Fibroblast of skin of left quadriceps (primary cell): ENCODE results near the gene ADAP2.
"Not testable (repeated sequence)": the region's sequence is repeated elsewhere in the genome, so short reads cannot be mapped to it uniquely, and the experiment has no call there.

ENCODE experiments used
- DNase-seq, 2 experiments: peaks; one replicate each; pipeline ENCODE4 v3.0.0-alpha.2; 2013; ENCODE audit warnings: low read depth in 2 of 2

ADAP2 gene

DNA sequence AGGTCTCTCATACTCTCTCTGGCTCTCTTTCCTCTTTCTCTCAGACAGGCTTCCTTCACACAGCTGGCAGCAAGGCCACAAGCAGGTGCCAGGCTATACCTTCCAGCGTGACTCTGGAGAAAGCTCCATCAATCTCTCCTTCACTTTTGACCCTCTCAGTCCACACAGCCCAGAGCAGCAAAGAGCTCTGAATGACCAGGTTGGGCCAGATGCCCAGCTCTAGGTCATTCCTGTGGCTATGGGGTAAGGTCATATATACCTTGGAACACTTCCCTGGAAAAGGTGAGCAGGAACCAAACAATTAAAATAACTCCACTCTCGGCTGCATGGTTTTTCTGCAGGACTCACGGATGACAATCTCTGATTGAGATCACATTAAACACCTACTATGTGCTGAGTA lies 8.8 kb downstream of the ADAP2 start:
- no peak for DNase-seq

DNA sequence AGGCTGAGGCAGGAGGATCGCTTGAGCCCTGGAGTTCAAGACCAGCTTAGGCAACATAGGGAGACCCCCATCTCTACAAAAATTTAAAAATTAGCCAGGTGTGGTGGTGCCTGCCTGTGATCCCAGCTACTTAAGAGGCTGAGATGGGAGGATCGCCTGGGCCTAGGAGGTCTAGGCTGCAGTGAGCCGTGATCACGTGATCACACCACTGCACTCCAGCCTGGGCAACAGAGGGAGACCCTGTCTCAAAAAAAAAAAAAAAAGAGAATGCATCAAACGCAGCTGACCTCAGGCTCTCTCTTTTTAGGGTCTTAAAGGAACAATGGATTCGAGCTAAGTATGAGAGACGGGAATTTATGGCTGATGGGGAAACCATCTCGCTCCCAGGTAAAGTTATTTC lies 9.8 kb downstream of the ADAP2 start:
- not testable (repeated sequence) for DNase-seq

DNA sequence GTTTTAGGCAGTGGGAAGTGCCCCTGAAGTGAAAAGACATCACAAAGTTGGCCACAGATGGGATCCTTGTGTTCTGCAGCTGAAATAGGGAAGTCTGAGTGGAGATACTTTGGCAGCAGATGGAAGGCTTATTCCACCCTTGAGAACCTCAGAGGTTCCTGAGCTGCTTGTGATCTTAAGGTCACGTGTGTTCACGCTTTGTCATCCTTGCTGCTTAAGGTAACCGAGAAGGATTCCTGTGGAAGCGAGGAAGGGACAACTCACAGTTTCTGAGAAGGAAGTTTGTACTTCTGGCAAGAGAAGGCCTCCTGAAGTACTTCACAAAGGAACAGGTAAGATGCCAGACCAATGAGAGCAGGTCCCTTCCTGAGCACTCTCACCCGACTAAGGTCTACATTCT lies 12.2 kb downstream of the ADAP2 start:
- no peak for DNase-seq

DNA sequence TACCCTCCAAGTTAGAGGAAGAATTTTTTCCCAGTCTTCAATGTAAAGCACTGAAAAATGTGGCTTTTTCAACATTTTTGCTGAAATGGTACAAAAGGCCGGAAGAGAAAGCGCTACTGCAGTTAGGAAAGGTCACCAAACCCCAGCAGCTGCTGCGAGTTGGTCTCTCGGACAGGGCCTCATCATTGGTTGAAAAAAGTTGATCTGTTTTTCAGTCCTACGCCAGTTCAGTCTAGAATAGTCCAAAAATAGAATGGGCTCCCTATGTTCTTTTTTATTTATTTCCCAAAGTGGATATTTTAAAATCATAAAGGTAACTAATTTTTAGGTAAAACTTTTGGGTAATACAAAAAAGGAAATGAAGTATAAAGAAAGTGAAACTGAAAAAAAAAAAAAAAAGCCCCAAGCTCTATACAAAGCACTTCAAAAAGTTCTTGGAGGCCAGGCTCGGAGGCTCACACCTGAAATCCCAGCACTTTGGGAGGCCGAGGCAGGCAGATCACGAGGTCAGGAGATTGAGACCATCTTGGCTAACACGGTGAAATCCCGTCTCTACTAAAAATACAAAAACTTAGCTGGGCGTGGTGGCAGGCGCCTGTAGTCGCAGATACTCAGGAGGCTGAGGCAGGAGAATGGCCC lies 17.4 kb downstream of the ADAP2 start:
- DNase-seq, result no peak

DNA sequence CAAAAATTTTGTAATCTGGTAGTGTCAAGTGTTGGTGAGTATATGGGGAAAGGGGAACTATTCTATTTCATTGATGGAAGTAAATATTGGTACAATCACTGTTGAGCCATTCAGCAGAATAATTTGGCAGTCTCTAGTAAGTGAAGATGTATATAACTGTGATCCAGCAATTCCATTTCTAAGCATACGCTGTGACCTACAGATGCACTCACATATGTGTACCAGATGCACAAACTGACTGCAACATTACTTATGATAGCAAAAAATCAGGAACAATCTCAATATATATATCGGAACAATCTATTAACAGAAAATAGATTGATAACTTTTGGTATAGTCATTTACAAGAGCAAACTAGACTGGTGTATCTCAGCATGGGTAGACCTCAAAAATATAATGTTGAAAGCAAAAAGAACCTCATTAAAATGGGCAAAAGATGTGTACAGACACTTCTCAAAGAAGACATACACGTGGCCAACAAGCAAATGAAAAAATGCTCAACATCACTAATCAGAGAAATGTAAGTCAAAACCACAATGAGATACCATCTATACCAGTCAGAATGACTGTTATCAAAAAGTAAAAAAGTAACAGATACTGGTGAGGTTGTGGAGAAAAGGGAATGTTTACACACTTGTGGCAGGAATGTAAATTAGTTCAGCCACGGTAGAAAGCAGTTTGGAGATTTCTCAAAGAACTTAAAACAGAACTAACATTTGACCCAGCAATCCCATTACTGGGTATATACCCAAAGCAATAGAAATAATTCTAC lies 20.7 kb downstream of the ADAP2 start:
- peak in 1 of 2 experiments; percentile 16 for DNase-seq

DNA sequence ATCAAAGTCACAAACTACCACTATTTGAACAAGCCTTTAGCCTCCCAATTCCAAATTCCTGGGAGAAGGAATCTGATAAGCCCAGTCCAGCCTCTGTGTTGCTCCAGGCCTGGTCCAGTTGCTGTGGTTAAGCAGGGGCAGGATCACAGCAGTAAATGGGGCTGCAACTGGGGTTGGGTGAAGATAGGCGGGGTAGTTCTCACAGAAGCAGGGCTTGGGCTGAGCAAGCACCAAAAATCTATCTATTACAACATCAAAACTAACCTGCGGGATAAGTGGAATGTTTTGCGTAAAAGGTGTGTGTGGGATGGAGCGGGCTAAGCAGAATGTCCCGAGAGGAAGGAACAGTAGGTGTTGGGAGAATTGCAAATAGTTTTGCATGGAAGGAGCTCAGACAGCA lies 26.1 kb downstream of the ADAP2 start:
- no peak for DNase-seq

DNA sequence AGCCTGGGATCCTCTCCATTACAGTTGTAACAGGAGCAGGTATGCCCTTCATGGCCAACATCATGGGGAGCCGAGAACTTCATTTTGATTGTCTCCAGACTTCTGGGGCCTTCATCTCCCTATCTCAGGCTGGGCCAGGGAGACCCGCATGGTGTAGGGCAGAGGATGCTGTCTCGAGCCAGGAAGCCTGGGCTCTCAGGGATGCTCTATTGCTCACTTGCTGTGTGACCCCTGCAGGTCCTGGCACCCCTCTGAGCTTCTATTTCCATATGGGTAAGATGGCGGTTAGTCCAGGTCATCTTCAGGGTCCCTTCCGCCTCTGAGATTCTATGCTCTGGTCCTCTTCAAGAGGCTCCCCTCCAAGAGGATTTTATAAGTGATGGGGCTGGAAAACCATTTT lies 28.4 kb downstream of the ADAP2 start:
- no peak for DNase-seq

DNA sequence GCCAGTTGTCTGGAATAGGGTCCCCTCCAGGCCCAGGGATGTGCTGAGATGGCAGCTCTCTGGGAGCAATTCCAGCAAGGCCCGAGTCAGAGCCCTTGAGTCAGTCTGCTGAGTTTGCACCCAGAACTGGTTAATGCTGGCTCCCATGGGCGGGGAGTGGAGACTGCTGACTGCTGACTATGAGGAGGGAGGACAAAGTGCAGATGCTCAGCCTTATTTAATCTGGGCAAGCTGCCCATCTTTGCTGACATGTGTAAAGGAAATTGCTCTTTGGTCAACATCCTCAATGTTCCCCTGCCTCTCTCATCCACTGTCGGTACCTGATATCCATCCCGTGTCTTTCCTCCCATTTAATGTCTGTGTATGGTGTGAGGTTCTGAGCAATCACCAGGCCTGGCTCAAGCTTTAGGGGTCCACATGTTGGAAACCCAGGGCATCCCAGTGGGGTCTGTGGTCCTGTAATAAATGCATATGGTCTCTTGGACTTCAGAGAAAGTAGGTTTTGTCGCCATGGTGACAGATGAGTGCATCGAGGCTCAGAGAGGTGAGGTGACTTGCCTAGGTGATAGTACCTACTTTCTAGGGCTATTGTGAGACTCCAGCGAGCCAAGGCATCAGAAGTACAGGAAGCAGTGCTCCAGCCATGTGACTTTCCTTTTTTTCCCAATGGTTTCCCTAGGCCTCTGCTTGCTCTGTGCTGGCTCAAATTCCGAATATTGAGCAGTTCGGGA lies 29.1 kb downstream of the ADAP2 start:
- DNase-seq, result peak; percentile 44 to 46

DNA sequence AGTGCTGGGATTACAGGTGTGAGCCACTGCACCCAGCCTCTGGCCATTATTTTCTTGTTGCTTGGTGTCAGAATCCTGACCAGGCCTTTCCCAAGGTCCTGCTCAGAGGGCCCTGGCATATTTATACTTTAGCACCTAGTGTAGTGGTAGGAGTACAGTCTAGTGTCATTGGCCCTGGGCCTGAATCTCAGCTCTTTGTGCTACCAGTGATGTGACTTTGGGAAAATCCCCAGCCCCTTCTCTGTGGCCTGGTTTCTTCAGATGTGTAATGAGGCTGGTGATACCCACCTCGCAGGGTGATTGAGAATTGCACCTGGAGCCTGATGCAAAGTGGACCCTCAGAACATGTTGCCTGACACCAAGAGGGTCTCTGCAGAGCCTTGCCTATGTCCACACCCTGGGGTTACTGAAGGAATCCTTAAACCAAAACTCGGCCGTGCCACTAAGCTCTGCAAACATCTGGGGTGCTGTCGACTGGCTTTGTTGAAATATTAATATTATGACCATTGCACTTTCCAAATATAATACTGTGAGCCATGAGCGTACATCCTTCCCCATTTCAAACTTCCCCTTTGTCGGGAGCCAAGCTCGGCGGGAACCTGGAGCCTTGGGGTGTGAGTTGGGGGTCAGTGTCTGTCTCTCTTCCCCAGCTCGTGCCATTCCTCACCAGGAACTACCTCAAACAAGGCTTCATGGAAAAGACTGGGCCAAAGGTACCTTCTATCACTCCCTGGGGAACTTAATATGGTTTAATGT lies 31.1 kb downstream of the ADAP2 start:
- no peak for DNase-seq

DNA sequence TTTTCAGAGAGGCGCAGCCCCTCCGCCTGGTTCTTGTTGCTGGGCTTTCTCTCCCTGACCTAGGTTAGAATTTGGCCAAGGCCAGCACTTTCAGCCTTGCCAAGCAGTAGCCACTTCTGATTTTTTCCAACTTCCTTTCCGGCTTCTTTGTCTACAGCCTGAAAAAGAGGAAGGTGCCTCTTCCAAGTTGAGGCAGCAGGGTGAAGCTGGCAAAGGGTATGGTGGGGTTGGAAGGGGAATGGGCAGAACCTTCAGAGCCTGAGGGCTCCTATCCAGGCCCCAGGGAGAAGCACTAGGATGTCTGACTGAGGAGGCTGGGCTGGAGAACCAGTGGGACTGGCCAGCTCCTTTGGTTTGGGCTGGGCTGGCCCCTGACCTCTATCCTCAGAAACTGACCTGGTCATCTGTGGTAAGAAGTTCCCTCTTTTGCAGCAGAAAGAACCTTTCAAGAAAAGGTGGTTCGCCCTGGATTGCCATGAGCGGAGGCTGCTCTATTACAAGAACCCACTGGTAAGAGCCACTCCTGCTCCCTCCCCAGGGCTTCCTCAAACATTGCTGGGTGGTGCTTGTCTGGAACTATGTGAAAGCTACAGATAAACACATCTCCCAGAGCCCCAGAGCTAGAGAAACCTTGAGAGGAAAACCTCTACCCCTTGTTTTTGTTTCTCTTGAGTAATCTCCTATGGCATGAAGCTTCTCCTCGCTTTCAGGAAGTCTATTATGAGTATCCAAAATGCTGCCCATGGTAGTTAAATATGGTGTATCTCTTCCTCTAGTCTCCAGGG lies 32.5 kb downstream of the ADAP2 start:
- no peak for DNase-seq

DNA sequence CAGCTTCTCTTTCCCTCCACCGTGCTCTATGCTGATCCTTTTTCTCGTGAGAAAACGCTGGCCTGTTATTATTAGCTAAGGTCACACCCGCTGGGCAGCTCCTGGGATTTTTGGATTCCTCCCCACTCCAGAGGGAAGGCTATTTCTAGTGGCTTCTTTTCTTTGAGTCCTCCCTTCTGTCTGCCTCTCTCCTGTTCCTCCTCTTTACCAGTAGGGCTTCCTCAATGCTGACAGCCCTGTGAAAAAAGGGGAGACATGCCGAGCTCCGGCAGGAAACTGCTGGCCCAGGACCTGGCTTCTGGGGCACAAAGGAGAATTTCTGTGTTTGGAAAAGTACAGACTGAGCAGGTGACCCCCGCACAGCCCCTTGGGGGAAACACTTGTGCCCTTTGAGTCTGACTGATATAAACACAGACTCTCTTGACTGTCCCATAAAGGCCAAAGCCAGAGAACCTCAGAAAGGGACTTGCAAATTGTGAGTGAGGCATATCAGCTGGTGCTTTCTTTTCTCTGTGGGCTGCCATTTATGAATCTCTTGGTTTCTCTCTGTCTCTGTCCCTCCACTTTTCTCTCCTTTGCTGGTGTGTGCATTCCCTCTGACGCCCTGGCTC lies 35.1 kb downstream of the ADAP2 start:
- DNase-seq, result no peak

DNA sequence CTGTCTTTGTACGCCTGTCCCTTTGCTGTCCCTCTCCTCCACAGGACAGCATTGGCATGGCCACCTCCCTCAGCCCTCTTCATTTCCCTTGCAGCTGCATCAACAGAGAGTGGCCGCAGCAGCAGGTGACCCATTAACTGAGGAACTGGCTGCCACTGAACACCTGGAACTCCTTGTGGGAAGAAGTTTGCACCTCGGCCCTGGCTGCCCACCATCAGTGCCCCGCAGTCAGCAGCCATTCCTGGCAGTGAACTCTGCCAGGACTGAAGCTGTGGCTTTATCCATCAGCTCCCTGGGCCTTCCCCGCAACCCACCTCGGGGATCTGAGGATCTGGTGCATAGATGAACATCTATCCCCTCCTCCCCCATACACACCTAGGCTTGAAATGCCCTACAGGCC lies 36.0 kb downstream of the ADAP2 start:
- no peak for DNase-seq

DNA sequence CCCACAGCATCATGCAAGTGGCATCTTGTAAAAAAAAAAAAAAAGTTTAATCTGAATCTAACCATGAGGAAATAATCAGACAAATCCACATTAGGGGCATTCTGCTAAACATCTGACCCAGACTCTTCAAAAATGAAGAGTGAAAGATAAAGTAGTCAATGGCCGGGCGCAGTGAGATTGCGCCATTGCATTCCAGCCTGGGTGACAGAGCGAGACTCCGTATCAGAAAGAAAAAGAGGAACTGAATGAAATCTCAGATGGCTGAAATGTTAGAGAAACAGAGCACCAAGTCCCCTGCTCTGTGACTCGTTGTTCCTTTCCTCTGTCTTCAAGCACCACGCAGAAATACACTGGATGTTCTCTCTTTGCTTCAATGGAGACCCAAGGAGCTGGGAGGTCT lies 36.4 kb downstream of the ADAP2 start:
- DNase-seq, result no peak

DNA sequence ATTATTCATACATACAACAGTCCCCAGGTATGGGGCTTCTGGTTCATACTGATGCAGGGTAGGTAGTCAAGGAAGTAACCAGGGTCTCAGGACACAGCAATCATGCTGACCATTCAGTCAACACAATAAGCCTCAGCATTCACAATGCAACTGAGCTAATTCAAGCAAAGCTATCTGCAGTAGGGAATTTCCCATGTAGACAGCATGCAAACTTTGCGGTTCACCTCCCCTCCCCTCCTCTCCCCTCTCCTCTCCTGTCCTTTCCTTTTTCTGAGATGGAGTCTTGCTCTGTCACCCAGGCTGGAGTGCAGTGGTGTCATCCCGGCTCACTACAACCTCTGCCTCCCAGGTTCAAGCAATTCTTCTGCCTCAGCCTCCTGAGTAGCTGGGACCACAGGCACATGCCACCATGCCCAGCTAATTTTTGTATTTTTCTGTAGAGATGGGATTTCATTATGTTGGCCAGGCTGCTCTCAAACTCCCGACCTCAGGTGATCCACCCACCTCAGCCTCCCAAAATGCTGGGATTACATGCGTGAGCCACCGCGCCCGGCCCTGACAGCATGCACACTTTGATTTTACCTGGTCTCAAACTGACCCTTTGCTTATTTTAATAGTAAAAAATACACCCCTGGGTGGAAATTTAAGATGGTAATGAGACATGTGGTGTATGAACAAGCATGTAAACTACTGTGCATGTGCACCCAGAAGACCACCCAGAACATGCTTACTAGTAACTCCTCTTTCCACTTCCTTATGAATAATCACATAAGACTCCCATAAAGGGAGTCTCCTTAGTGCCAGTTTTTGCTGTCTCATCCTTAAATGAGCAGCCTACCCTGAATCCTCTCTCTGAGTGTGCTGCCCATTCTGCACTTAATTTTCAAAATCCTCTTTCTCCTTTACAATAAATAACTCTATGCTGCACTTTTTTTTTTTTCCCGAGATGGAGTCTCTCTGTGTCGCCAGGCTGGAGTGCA lies 39.8 kb downstream of the ADAP2 start:
- no peak for DNase-seq

DNA sequence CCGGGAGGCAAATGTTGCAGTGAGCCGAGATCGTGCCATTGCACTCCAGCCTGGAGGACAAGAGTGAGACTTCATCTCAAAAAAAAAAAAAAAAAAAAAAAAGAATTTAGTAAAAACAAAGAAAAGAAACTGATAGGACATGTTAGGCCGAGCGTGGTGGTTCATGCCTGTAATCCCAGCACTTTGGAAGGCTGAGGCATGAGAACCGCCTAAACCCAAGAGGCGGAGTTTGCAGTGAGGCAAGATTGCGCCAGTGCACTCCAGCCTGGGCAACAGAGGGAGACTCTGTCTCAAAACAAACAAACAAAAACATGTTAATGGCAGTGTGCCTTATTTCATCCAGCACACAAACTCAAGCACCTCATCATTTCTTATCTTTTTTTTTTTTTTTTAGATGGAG lies 42.6 kb downstream of the ADAP2 start:
- DNase-seq, result not testable (repeated sequence)

DNA sequence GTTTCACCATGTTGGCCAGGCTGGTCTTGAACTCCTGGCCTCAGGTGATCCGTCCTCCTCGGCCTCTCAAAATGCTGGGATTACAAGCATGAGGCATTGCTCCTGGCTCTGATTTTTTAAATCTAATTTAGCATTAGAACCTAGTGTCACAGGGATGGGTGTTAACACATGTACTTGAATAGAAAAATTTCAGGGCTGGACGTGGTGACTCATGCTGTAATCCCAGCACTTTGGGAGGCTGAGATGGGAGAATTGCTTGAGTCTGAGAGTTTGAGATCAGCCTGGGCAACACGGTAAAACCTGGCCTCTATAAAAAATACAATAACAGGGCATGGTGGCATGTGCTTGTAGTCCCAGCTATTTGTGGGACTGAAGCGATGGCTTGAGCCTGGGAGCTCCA lies 43.1 kb downstream of the ADAP2 start:
- no peak for DNase-seq

DNA sequence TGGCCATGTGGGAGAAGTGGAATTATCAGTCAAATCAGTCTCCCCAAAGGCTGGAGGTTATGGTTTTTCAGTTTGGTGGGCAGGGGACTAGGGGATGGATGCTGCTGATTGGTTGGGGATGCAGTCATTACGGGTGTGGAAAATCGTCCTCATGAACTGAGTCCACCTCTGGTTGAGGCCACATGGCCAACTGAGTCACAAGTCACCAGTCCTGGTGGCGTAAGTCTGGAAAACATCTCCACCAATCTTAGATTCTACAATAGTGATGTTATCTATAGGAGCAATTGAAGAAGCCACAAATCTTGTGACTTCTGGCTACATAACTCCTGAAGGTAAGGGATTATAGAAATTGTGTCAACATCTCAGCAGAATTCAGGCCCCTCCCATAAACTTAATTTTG lies 43.9 kb downstream of the ADAP2 start:
- no peak for DNase-seq

DNA sequence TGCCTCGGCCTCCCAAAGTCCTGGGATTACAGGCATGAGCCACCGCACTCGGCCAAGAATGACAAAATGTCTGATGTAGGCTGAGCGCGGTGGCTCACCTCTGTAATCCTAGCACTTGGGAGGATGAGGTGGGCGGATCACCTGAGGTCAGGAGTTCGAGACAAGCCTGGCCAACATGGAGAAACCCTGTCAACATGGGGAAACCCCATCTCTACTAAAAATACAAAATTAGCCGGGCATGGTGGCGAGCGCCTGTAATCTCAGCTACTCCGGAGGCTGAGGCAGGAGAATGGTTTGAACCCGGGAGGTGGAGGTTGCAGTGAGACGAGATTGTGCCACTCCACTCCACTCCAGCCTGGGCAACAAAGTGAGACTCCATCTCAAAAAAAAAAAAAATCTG lies 46.2 kb downstream of the ADAP2 start:
- not testable (repeated sequence) for DNase-seq

DNA sequence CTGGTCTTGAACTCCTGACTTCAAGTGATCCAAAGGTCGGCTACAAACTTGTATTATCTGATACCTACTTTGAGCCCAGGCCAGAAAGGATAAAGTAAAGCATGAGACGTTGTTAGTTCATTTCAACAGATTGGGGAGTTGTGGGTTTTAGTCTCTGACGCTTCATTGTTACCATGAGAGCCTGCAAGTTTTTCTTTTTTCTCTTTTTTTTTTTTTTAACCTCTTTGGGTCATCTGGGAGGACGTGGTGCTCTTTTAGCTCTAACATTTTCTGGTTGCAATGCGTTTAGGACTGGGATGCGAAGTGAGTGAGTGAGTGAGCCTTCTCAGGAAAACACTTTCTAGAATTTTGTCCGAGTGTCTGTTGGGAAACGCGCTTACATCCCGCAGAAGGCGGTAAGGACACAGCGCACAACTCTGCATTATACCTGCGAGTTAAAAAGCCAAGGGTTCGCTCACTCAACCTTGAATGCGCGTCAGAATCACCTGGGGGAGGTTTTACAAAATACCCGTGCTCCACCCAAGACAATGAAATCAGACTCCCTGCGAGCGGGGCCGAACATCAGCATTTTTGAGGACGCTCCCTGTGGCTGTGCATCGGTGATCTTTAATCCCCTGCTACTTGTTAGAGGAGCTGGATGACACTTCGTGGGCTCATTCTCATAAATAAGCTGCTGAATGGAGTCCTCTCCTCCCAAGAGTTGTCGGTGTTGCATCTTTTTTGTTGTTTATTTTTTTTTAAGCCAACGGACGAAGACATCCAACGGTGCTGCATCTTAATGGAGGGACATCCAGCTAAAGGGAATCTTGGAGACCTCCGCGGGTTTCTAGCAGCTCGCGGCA lies 48.5 kb downstream of the ADAP2 start:
- no peak for DNase-seq
